Measurements from ENCODE around the gene CYTH2. TPM values are rescaled to one million over a fixed set of nuclear protein-coding genes. Genes with fewer than 3 reads are reported as not detected.

CYTH2 gene
- total RNA-seq, 1 donor from 2014 or later, result 75.2 TPM

- peaks cover 27% of the 10 kb centered on the region for H3K4me1 ChIP-seq
- H3K36me3 ChIP-seq, result no peaks in the 10 kb centered on the region
- H3K27me3 ChIP-seq (ENCODE audit: low read depth), result peaks cover 40% of the 10 kb centered on the region
- ATAC-seq (no peak), DNase-seq (no peak)
- H3K4me3 ChIP-seq, result peak overlapping the region; percentile 21
- no peaks in the 10 kb centered on the region for H3K9me3 ChIP-seq
- TF ChIP-seq CTCF (IDR thresholded peaks at IDR 0.05), result no peak
- intact Hi-C loops (cut with DNase I), result no loop called here
- H3K27ac ChIP-seq, result no peak overlapping the region
These were observed 42.2 kb downstream of the CYTH2 start for GRCh38 chr19:48511321-48511731.

GRCh38 chr19:48511800-48512503, 42.8 kb downstream of the CYTH2 start, which contains the start of gene LMTK3:
TSS of gene LMTK3 (minus strand) at chr19:48511835. CDS start at chr19:48511576, 259 bp downstream.
- Histone ChIP-seq H3K9me3 (no peaks in the 10 kb centered on the region), H3K27me3 (ENCODE audit: low read depth) (peaks cover 40% of the 10 kb centered on the region), H3K27ac (no peak within 1 kb of the TSS), H3K4me3 (peak within 1 kb of the TSS; percentile 21), H3K36me3 (no peaks in the 10 kb centered on the region), H3K4me1 (peaks cover 27% of the 10 kb centered on the region)
- no peak for TF ChIP-seq CTCF (IDR thresholded peaks at IDR 0.05)
- ATAC-seq (peak in 1 of 2 donors; percentile 6), DNase-seq (peak; percentile 50)
- intact Hi-C loops (cut with DNase I), result no loop called here

GRCh38 chr19:48512504-48513288, 43.5 kb downstream of the CYTH2 start:
- Histone ChIP-seq H3K4me3 (peak overlapping the region; percentile 68), H3K27me3 (ENCODE audit: low read depth) (peaks cover 40% of the 10 kb centered on the region), H3K4me1 (peaks cover 27% of the 10 kb centered on the region), H3K9me3 (no peaks in the 10 kb centered on the region), H3K27ac (no peak overlapping the region), H3K36me3 (no peaks in the 10 kb centered on the region)
- ATAC-seq (no peak), DNase-seq (no peak)
- TF ChIP-seq CTCF (IDR thresholded peaks at IDR 0.05), result no peak
- intact Hi-C loops (cut with DNase I), result no loop called here

GRCh38 chr19:48513289-48514122, 44.3 kb downstream of the CYTH2 start:
- Histone ChIP-seq H3K36me3 (no peaks in the 10 kb centered on the region), H3K9me3 (no peaks in the 10 kb centered on the region), H3K4me3 (peak overlapping the region; percentile 68), H3K4me1 (peaks cover 27% of the 10 kb centered on the region), H3K27ac (peak overlapping the region; percentile 41), H3K27me3 (ENCODE audit: low read depth) (peaks cover 40% of the 10 kb centered on the region)
- TF ChIP-seq CTCF (IDR thresholded peaks at IDR 0.05), result no peak
- ATAC-seq (peak; percentile 86 to 91), DNase-seq (peak; percentile 80)
- intact Hi-C loops (cut with DNase I), result no loop called here

GRCh38 chr19:48514123-48514458, 44.9 kb downstream of the CYTH2 start:
- no peak for DNase-seq
- H3K27me3 ChIP-seq (ENCODE audit: low read depth), result peaks cover 40% of the 10 kb centered on the region
- peaks cover 27% of the 10 kb centered on the region for H3K4me1 ChIP-seq
- intact Hi-C loops (cut with DNase I), result no loop called here
- H3K4me3 ChIP-seq, result peak overlapping the region; percentile 68
- H3K27ac ChIP-seq, result no peak overlapping the region
- ATAC-seq, result no peak
- no peaks in the 10 kb centered on the region for H3K9me3 ChIP-seq
- no peaks in the 10 kb centered on the region for H3K36me3 ChIP-seq
- no peak for TF ChIP-seq CTCF (IDR thresholded peaks at IDR 0.05)
